ENCODE data around the gene SCYGR1. TPM values are rescaled to one million over a fixed set of nuclear protein-coding genes. Genes with fewer than 3 reads are reported as not detected.
A peak's percentile ranks its signal among the peaks of the same experiment; 100 is the strongest.

Gene SCYGR1
- total and polyA plus RNA-seq, 5 donors from 2014 or later: not detected

GRCh38 chr2:227376656-227377396, 10.9 kb downstream of the SCYGR1 start:
- Mint-ChIP-seq H3K27me3 (peaks cover 13% of the 10 kb centered on the region), H3K4me3 (no peak overlapping the region), H3K27ac (no peak overlapping the region), H3K9me3 (no peaks in the 10 kb centered on the region), H3K36me3 (no peaks in the 10 kb centered on the region), H3K4me1 (peaks cover 0 to 6% (median 2%) of the 10 kb centered on the region in 4 donors)
- Histone ChIP-seq H3K4me3 (ENCODE audit: low read depth, low read length) (no peak overlapping the region), H3K27me3 (ENCODE audit: control insufficient read depth, insufficient read depth, low read length) (peaks cover 4% of the 10 kb centered on the region), H3K36me3 (ENCODE audit: control insufficient read depth, insufficient read depth, low read length) (no peaks in the 10 kb centered on the region), H3K4me1 (ENCODE audit: control insufficient read depth, insufficient read depth, low read length, poor library complexity, severe bottlenecking) (no peaks in the 10 kb centered on the region), H3K9me3 (ENCODE audit: control insufficient read depth in 2 of 2, low read length in 2 of 2) (no peaks in the 10 kb centered on the region), H3K27ac (ENCODE audit: insufficient read depth, low read length, poor library complexity, severe bottlenecking) (no peak overlapping the region)
- no peak for ATAC-seq (ENCODE audit: low read depth in 2 of 2)
- no peak for DNase-seq

GRCh38 chr2:227374158-227374557, 13.6 kb downstream of the SCYGR1 start:
- Histone ChIP-seq H3K36me3 (ENCODE audit: control insufficient read depth, insufficient read depth, low read length) (no peaks in the 10 kb centered on the region), H3K27ac (ENCODE audit: insufficient read depth, low read length, poor library complexity, severe bottlenecking) (no peak overlapping the region), H3K27me3 (ENCODE audit: control insufficient read depth, insufficient read depth, low read length) (peaks cover 4% of the 10 kb centered on the region), H3K9me3 (ENCODE audit: control insufficient read depth in 2 of 2, low read length in 2 of 2) (no peaks in the 10 kb centered on the region), H3K4me3 (ENCODE audit: low read depth, low read length) (no peak overlapping the region), H3K4me1 (ENCODE audit: control insufficient read depth, insufficient read depth, low read length, poor library complexity, severe bottlenecking) (no peaks in the 10 kb centered on the region)
- peak in 1 of 3 donors; percentile 22 for DNase-seq
- ATAC-seq (ENCODE audit: low read depth in 2 of 2): no peak
- Mint-ChIP-seq H3K27ac (no peak overlapping the region), H3K27me3 (peaks cover 9% of the 10 kb centered on the region), H3K36me3 (no peaks in the 10 kb centered on the region), H3K4me3 (no peak overlapping the region), H3K4me1 (peaks cover 0 to 6% (median 1%) of the 10 kb centered on the region in 4 donors), H3K9me3 (no peaks in the 10 kb centered on the region)

GRCh38 chr2:227373389-227373788, 14.4 kb downstream of the SCYGR1 start:
- H3K4me3 ChIP-seq (ENCODE audit: low read depth, low read length): no peak overlapping the region
- Mint-ChIP-seq H3K36me3 (no peaks in the 10 kb centered on the region), H3K4me1 (peaks cover 0 to 6% (median 1%) of the 10 kb centered on the region in 4 donors), H3K27ac (no peak overlapping the region), H3K9me3 (no peaks in the 10 kb centered on the region), H3K27me3 (peaks cover 13% of the 10 kb centered on the region), H3K4me3 (no peak overlapping the region)
- no peaks in the 10 kb centered on the region for H3K36me3 ChIP-seq (ENCODE audit: control insufficient read depth, insufficient read depth, low read length)
- DNase-seq (no peak), ATAC-seq (ENCODE audit: low read depth in 2 of 2) (no peak)
- no peaks in the 10 kb centered on the region for H3K9me3 ChIP-seq (ENCODE audit: control insufficient read depth in 2 of 2, low read length in 2 of 2)
- H3K27ac ChIP-seq (ENCODE audit: insufficient read depth, low read length, poor library complexity, severe bottlenecking): no peak overlapping the region
- peaks cover 3% of the 10 kb centered on the region for H3K27me3 ChIP-seq (ENCODE audit: control insufficient read depth, insufficient read depth, low read length)
- no peaks in the 10 kb centered on the region for H3K4me1 ChIP-seq (ENCODE audit: control insufficient read depth, insufficient read depth, low read length, poor library complexity, severe bottlenecking)

- Histone ChIP-seq H3K36me3 (ENCODE audit: control insufficient read depth, insufficient read depth, low read length) (no peaks in the 10 kb centered on the region), H3K27me3 (ENCODE audit: control insufficient read depth, insufficient read depth, low read length) (no peaks in the 10 kb centered on the region), H3K27ac (ENCODE audit: insufficient read depth, low read length, poor library complexity, severe bottlenecking) (no peak overlapping the region), H3K4me3 (ENCODE audit: low read depth, low read length) (no peak overlapping the region), H3K4me1 (ENCODE audit: control insufficient read depth, insufficient read depth, low read length, poor library complexity, severe bottlenecking) (no peaks in the 10 kb centered on the region), H3K9me3 (ENCODE audit: control insufficient read depth in 2 of 2, low read length in 2 of 2) (no peaks in the 10 kb centered on the region)
- ATAC-seq (ENCODE audit: low read depth in 2 of 2) (peak in 1 of 2 donors; percentile 31), DNase-seq (no peak)
- Mint-ChIP-seq H3K4me3 (no peak overlapping the region), H3K36me3 (no peaks in the 10 kb centered on the region), H3K4me1 (peaks cover 0 to 6% (median 1%) of the 10 kb centered on the region in 4 donors), H3K27ac (no peak overlapping the region), H3K27me3 (peaks cover 5% of the 10 kb centered on the region), H3K9me3 (no peaks in the 10 kb centered on the region)
Observed at GRCh38 chr2:227370791-227371312, 16.9 kb downstream of the SCYGR1 start.

- DNase-seq (no peak), ATAC-seq (ENCODE audit: low read depth in 2 of 2) (no peak)
- Mint-ChIP-seq H3K9me3 (no peaks in the 10 kb centered on the region), H3K36me3 (no peaks in the 10 kb centered on the region), H3K27ac (no peak overlapping the region), H3K4me3 (no peak overlapping the region), H3K27me3 (peaks cover 4% of the 10 kb centered on the region), H3K4me1 (peaks cover 0 to 6% (median 1%) of the 10 kb centered on the region in 4 donors)
- Histone ChIP-seq H3K27ac (ENCODE audit: insufficient read depth, low read length, poor library complexity, severe bottlenecking) (no peak overlapping the region), H3K4me3 (ENCODE audit: low read depth, low read length) (no peak overlapping the region), H3K4me1 (ENCODE audit: control insufficient read depth, insufficient read depth, low read length, poor library complexity, severe bottlenecking) (no peaks in the 10 kb centered on the region), H3K27me3 (ENCODE audit: control insufficient read depth, insufficient read depth, low read length) (no peaks in the 10 kb centered on the region), H3K36me3 (ENCODE audit: control insufficient read depth, insufficient read depth, low read length) (no peaks in the 10 kb centered on the region), H3K9me3 (ENCODE audit: control insufficient read depth in 2 of 2, low read length in 2 of 2) (no peaks in the 10 kb centered on the region)
Observed at GRCh38 chr2:227370092-227370491, 17.7 kb downstream of the SCYGR1 start.

GRCh38 chr2:227368574-227368973, 19.2 kb downstream of the SCYGR1 start:
- DNase-seq: no peak
- H3K36me3 ChIP-seq (ENCODE audit: control insufficient read depth, insufficient read depth, low read length): no peaks in the 10 kb centered on the region
- H3K27ac ChIP-seq (ENCODE audit: insufficient read depth, low read length, poor library complexity, severe bottlenecking): no peak overlapping the region
- no peaks in the 10 kb centered on the region for H3K9me3 Mint-ChIP-seq
- H3K27me3 ChIP-seq (ENCODE audit: control insufficient read depth, insufficient read depth, low read length): no peaks in the 10 kb centered on the region
- no peak for ATAC-seq (ENCODE audit: low read depth in 2 of 2)
- H3K4me1 Mint-ChIP-seq: no peaks in the 10 kb centered on the region
- H3K4me3 Mint-ChIP-seq: no peak overlapping the region
- no peaks in the 10 kb centered on the region for H3K9me3 ChIP-seq (ENCODE audit: control insufficient read depth in 2 of 2, low read length in 2 of 2)
- H3K4me3 ChIP-seq (ENCODE audit: low read depth, low read length): no peak overlapping the region
- no peaks in the 10 kb centered on the region for H3K36me3 Mint-ChIP-seq
- peaks cover 4% of the 10 kb centered on the region for H3K27me3 Mint-ChIP-seq
- H3K4me1 ChIP-seq (ENCODE audit: control insufficient read depth, insufficient read depth, low read length, poor library complexity, severe bottlenecking): no peaks in the 10 kb centered on the region
- H3K27ac Mint-ChIP-seq: no peak overlapping the region

GRCh38 chr2:227367427-227367795, 20.3 kb downstream of the SCYGR1 start:
- DNase-seq: no peak
- H3K27ac Mint-ChIP-seq: no peak overlapping the region
- no peaks in the 10 kb centered on the region for H3K36me3 ChIP-seq (ENCODE audit: control insufficient read depth, insufficient read depth, low read length)
- H3K4me1 Mint-ChIP-seq: no peaks in the 10 kb centered on the region
- no peak overlapping the region for H3K4me3 Mint-ChIP-seq
- H3K9me3 ChIP-seq (ENCODE audit: control insufficient read depth in 2 of 2, low read length in 2 of 2): no peaks in the 10 kb centered on the region
- H3K27me3 Mint-ChIP-seq: peaks cover 4% of the 10 kb centered on the region
- H3K4me1 ChIP-seq (ENCODE audit: control insufficient read depth, insufficient read depth, low read length, poor library complexity, severe bottlenecking): no peaks in the 10 kb centered on the region
- ATAC-seq (ENCODE audit: low read depth in 2 of 2): no peak
- no peaks in the 10 kb centered on the region for H3K9me3 Mint-ChIP-seq
- H3K4me3 ChIP-seq (ENCODE audit: low read depth, low read length): no peak overlapping the region
- no peaks in the 10 kb centered on the region for H3K27me3 ChIP-seq (ENCODE audit: control insufficient read depth, insufficient read depth, low read length)
- no peaks in the 10 kb centered on the region for H3K36me3 Mint-ChIP-seq
- H3K27ac ChIP-seq (ENCODE audit: insufficient read depth, low read length, poor library complexity, severe bottlenecking): no peak overlapping the region

Data from CD4-positive, CD25-positive, alpha-beta regulatory T cell (primary cell).